ENCODE measurements around the gene GRPEL2.

GRPEL2 gene

GRCh38 chr5:149345147-149345891, at the start of gene GRPEL2:
TSS of gene GRPEL2 (plus strand) at chr5:149345499. CDS start at chr5:149345540, 41 bp downstream.
- peak within 1 kb of the TSS; percentile 99 for H3K4me3 ChIP-seq (ENCODE audit: low read depth, low read length)
- in situ Hi-C loops (cut with HindIII; ENCODE audit: low pct_ligation_motif_present, low sequenced_read_pairs): no loop called here
- H3K27me3 ChIP-seq (replicated peaks): no peaks in the 10 kb centered on the region
- peak within 1 kb of the TSS; percentile 69 for H3K27ac ChIP-seq
- peaks cover 29% of the 10 kb centered on the region for H3K36me3 ChIP-seq (replicated peaks)
- peak; percentile 96 for DNase-seq
- no peak for TF ChIP-seq CTCF (IDR thresholded peaks at IDR 0.05; ENCODE audit: low read depth, low read length, missing control alignments)

GRCh38 chr5:149297340-149298025, 47.8 kb upstream of the GRPEL2 start:
- Histone ChIP-seq H3K27ac (no peak overlapping the region), H3K36me3 (replicated peaks) (no peaks in the 10 kb centered on the region), H3K4me3 (ENCODE audit: low read depth, low read length) (no peak overlapping the region), H3K27me3 (replicated peaks) (no peaks in the 10 kb centered on the region)
- no peak for DNase-seq
- in situ Hi-C loops (cut with HindIII; ENCODE audit: low pct_ligation_motif_present, low sequenced_read_pairs): no loop called here
- TF ChIP-seq CTCF (IDR thresholded peaks at IDR 0.05; ENCODE audit: low read depth, low read length, missing control alignments): no peak

GRCh38 chr5:149298163-149298562, 47.1 kb upstream of the GRPEL2 start:
- Histone ChIP-seq H3K4me3 (ENCODE audit: low read depth, low read length) (no peak overlapping the region), H3K27me3 (replicated peaks) (no peaks in the 10 kb centered on the region), H3K27ac (no peak overlapping the region), H3K36me3 (replicated peaks) (no peaks in the 10 kb centered on the region)
- no peak for TF ChIP-seq CTCF (IDR thresholded peaks at IDR 0.05; ENCODE audit: low read depth, low read length, missing control alignments)
- no peak for DNase-seq
- in situ Hi-C loops (cut with HindIII; ENCODE audit: low pct_ligation_motif_present, low sequenced_read_pairs): no loop called here

GRCh38 chr5:149298842-149299404, 46.4 kb upstream of the GRPEL2 start:
- Histone ChIP-seq H3K36me3 (replicated peaks) (no peaks in the 10 kb centered on the region), H3K4me3 (ENCODE audit: low read depth, low read length) (no peak overlapping the region), H3K27ac (no peak overlapping the region), H3K27me3 (replicated peaks) (no peaks in the 10 kb centered on the region)
- in situ Hi-C loops (cut with HindIII; ENCODE audit: low pct_ligation_motif_present, low sequenced_read_pairs): no loop called here
- DNase-seq: no peak
- no peak for TF ChIP-seq CTCF (IDR thresholded peaks at IDR 0.05; ENCODE audit: low read depth, low read length, missing control alignments)

GRCh38 chr5:149299451-149300054, 45.7 kb upstream of the GRPEL2 start:
- in situ Hi-C loops (cut with HindIII; ENCODE audit: low pct_ligation_motif_present, low sequenced_read_pairs): no loop called here
- H3K4me3 ChIP-seq (ENCODE audit: low read depth, low read length): no peak overlapping the region
- no peaks in the 10 kb centered on the region for H3K36me3 ChIP-seq (replicated peaks)
- DNase-seq: no peak
- H3K27me3 ChIP-seq (replicated peaks): no peaks in the 10 kb centered on the region
- H3K27ac ChIP-seq: no peak overlapping the region
- TF ChIP-seq CTCF (IDR thresholded peaks at IDR 0.05; ENCODE audit: low read depth, low read length, missing control alignments): no peak

All from brain microvascular endothelial cell (primary cell).